Cardiac muscle cell (in vitro differentiated cells and primary cell): ENCODE data around the gene EPSTI1. TPM values are rescaled to one million over a fixed set of nuclear protein-coding genes. Genes with fewer than 3 reads are reported as not detected.
A peak's percentile ranks its signal among the peaks of the same experiment; 100 is the strongest.

Experiments used
- DNase-seq, 2 donors: peaks; one replicate each; pipeline versions ENCODE4 v3.0.0 to v3.0.0-alpha.2; 2010 to 2017; ENCODE audit warnings: low read depth in 1 of 2, low spot score in 1 of 2
- H3K27ac ChIP-seq: fragments of 200-600 bp; sonication (generic); 2 replicates; pipeline ENCODE4 v1.5.1; 2016
- H3K27me3 ChIP-seq: fragments of 200-600 bp; sonication (generic); 2 replicates; pipeline ENCODE4 v1.6.0; 2016; ENCODE audit warnings: control low read depth
- H3K36me3 ChIP-seq: fragments of 200-600 bp; sonication (generic); 2 replicates; pipeline ENCODE4 v1.5.1; 2016; ENCODE audit warnings: control low read depth
- H3K4me1 ChIP-seq: fragments of 200-600 bp; sonication (generic); 2 replicates; pipeline ENCODE4 v1.8.1; 2017; ENCODE audit warnings: low read depth, mild to moderate bottlenecking, mixed run types
- H3K4me3 ChIP-seq: fragments of 200-600 bp; sonication (generic); 2 replicates; pipeline ENCODE4 v1.5.1; 2016; ENCODE audit warnings: mild to moderate bottlenecking
- H3K9me3 ChIP-seq: fragments of 200-600 bp; sonication (generic); 2 replicates; pipeline ENCODE4 v1.5.1; 2017; ENCODE audit warnings: low read depth, mild to moderate bottlenecking, control low read depth
- polyA plus RNA-seq: library from polyadenylated mRNA; unstranded; fragments of >200 nt; fragmentation: Nextera tagmentation; extraction: Ambion mirVana; gene quantifications from 2 replicates; pipeline ENCODE4 v1.2.1, GENCODE V29; 2016
- total RNA-seq: library from RNA; depleted of rRNA; stranded (reverse); fragments of >200 nt; gene quantifications from 2 replicates; pipeline ENCODE4 v1.2.3, GENCODE V29; 2016
- TF ChIP-seq, protein P1 (sequence below): IDR thresholded peaks from 2 replicates; pipeline ENCODE4 v1.5.1; 2012; ENCODE audit warnings: low read depth, mild to moderate bottlenecking, low read length

The EPSTI1 gene
- total and polyA plus RNA-seq, 2 experiments from 2014 or later = 11.8 to 11.9 TPM

DNA sequence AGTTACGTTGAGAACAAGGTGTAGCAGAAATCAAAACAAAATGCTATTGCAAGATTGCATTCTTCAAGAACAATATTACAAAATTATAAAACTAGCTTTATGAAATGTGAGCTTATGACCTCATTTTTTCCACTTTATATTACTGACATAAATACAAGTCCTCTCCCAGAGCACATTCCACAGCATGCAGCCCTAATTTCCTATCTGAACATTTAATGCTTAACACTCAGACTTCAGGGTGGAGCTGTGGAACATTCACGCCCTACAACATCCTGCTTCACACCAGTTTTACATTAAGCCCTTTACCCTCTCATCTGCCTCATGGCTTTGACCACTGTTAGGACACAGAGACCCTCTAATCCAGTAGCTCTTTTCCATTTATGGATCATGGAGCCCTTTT lies 65.5 kb downstream of the EPSTI1 start:
- TF ChIP-seq, protein P1, sequence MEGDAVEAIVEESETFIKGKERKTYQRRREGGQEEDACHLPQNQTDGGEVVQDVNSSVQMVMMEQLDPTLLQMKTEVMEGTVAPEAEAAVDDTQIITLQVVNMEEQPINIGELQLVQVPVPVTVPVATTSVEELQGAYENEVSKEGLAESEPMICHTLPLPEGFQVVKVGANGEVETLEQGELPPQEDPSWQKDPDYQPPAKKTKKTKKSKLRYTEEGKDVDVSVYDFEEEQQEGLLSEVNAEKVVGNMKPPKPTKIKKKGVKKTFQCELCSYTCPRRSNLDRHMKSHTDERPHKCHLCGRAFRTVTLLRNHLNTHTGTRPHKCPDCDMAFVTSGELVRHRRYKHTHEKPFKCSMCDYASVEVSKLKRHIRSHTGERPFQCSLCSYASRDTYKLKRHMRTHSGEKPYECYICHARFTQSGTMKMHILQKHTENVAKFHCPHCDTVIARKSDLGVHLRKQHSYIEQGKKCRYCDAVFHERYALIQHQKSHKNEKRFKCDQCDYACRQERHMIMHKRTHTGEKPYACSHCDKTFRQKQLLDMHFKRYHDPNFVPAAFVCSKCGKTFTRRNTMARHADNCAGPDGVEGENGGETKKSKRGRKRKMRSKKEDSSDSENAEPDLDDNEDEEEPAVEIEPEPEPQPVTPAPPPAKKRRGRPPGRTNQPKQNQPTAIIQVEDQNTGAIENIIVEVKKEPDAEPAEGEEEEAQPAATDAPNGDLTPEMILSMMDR = no peak
- Histone ChIP-seq H3K27me3 (no peaks in the 10 kb centered on the region), H3K4me1 (peaks cover 4% of the 10 kb centered on the region), H3K9me3 (no peaks in the 10 kb centered on the region), H3K27ac (no peak overlapping the region), H3K36me3 (no peaks in the 10 kb centered on the region), H3K4me3 (no peak overlapping the region)
- peak in 1 of 2 donors; percentile 44 for DNase-seq

DNA sequence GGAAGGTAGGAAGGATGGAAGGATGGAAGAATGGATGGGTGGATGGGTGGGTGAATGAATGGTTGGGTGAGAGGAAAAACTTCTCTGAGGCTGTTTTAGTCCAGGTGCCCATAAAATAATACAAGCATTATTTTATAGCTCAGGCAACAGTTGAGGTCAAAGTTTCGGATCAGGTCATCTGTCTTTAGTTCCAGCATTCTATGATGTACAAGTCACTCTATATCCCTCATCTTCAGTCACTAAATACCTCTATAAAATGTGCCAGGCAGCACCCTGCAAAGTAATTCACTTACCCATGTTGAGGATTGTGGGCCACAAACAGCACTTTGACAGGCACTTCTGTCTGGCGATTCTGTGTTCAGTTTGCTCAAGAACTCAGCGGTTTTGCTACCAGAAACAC lies 66.0 kb downstream of the EPSTI1 start:
- H3K27ac ChIP-seq = no peak overlapping the region
- TF ChIP-seq, protein P1 = no peak
- no peak for DNase-seq
- H3K9me3 ChIP-seq = no peaks in the 10 kb centered on the region
- no peaks in the 10 kb centered on the region for H3K36me3 ChIP-seq
- no peaks in the 10 kb centered on the region for H3K27me3 ChIP-seq
- H3K4me1 ChIP-seq = peaks cover 4% of the 10 kb centered on the region
- H3K4me3 ChIP-seq = no peak overlapping the region

DNA sequence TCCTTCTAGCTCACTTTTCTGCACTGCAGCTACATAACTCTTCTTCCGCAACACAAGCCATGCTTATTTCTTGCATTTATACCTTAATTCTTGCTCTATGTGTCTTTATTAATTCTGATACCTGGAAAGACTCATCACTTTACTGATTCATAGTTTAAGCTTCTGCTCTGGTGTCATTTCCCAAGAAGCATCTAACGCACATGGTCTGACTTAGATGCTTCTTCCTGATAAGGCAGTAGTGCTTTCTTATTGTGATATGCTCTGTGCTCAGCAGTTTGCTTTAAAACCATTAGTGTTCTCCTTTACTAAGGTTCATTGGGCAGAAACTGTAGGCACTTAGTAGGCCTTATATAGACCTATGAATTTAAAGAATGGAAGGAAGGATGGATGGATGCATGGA lies 66.4 kb downstream of the EPSTI1 start:
- no peaks in the 10 kb centered on the region for H3K9me3 ChIP-seq
- no peak for DNase-seq
- TF ChIP-seq, protein P1 = no peak
- H3K36me3 ChIP-seq = no peaks in the 10 kb centered on the region
- H3K27me3 ChIP-seq = no peaks in the 10 kb centered on the region
- no peak overlapping the region for H3K4me3 ChIP-seq
- no peak overlapping the region for H3K27ac ChIP-seq
- H3K4me1 ChIP-seq = peaks cover 4% of the 10 kb centered on the region

DNA sequence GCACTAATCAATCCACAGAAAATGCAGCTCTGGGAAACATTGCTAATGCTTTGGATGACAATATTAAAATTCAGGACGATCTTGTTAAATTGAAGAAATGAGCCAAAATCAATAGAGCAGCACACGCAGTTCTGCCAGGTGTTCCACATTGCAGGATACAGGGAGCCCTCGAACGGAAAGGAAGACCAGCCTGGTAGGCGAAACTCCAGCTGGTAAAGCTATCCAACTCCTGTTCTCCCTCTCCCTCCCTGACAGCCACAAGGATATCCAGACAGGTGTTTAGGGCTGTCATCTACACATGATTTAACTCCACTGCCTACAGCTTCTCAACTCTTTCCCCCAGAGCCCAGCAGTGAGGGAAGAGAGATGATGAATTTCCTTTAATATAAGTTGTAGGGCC lies 67.7 kb downstream of the EPSTI1 start:
- Histone ChIP-seq H3K27ac (no peak overlapping the region), H3K4me1 (peaks cover 4% of the 10 kb centered on the region), H3K4me3 (no peak overlapping the region), H3K27me3 (no peaks in the 10 kb centered on the region), H3K36me3 (no peaks in the 10 kb centered on the region), H3K9me3 (no peaks in the 10 kb centered on the region)
- TF ChIP-seq, protein P1 = no peak
- DNase-seq = no peak

DNA sequence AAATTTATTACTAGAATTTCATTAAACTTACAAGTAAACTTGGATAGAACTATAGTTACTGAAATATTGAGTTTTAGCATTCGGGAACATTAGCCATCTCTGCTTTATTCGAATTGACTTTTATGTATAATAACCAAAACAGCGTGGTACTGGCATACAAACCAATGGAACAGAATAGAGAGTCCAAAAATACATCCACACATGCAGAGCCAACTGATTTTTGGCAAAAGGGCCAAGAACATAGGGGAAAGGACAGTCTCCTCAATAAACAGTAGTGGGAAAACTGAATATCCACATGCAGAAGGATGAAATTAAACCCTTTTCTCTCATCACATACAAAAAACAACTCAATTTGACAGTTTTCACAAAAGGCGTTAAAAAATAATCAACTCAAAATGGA lies 84.3 kb downstream of the EPSTI1 start:
- Histone ChIP-seq H3K27ac (no peak overlapping the region), H3K9me3 (no peaks in the 10 kb centered on the region), H3K4me3 (no peak overlapping the region), H3K36me3 (no peaks in the 10 kb centered on the region), H3K27me3 (no peaks in the 10 kb centered on the region), H3K4me1 (no peaks in the 10 kb centered on the region)
- no peak for DNase-seq
- TF ChIP-seq, protein P1 = no peak

DNA sequence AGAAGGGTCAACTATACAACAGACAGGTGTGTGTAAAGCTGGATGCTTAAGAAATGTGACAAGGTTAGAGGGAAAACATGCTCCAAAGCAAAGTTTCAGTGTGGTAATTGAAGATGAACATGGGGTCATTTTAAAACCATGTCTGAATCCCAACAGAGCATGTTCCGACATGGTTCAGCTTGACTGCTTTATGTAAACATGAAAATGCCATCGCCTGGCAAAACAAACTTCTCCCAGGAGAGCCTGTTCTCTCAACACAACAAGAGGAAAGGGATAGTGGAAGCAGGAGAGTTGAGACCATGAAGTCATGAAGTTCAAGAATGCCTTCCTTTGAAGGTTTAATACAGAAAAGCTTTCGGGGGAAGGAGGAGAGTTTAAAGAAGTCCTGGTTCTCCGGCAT lies 85.8 kb downstream of the EPSTI1 start:
- Histone ChIP-seq H3K27ac (no peak overlapping the region), H3K4me3 (no peak overlapping the region), H3K36me3 (no peaks in the 10 kb centered on the region), H3K27me3 (no peaks in the 10 kb centered on the region), H3K9me3 (no peaks in the 10 kb centered on the region), H3K4me1 (no peaks in the 10 kb centered on the region)
- TF ChIP-seq, protein P1 = no peak
- no peak for DNase-seq
